Tongue (tissue), 2 donors: Measurements from ENCODE around the gene ELF1. TPM values are rescaled to one million over a fixed set of nuclear protein-coding genes. Genes with fewer than 3 reads are reported as not detected.
"Not testable (repeated sequence)": the region's sequence is repeated elsewhere in the genome, so short reads cannot be mapped to it uniquely, and the experiment has no call there.

Source experiments
- DNase-seq: peaks from one replicate; pipeline ENCODE4 v3.0.0-alpha.2; 2015
- total RNA-seq: library from RNA; depleted of rRNA; stranded (reverse); fragments of >200 nt; gene quantifications from one replicate; pipeline ENCODE4 v1.2.3, GENCODE V29; 2014

Gene ELF1
- total RNA-seq, 1 donor from 2014 or later, result 72.2 TPM

DNA sequence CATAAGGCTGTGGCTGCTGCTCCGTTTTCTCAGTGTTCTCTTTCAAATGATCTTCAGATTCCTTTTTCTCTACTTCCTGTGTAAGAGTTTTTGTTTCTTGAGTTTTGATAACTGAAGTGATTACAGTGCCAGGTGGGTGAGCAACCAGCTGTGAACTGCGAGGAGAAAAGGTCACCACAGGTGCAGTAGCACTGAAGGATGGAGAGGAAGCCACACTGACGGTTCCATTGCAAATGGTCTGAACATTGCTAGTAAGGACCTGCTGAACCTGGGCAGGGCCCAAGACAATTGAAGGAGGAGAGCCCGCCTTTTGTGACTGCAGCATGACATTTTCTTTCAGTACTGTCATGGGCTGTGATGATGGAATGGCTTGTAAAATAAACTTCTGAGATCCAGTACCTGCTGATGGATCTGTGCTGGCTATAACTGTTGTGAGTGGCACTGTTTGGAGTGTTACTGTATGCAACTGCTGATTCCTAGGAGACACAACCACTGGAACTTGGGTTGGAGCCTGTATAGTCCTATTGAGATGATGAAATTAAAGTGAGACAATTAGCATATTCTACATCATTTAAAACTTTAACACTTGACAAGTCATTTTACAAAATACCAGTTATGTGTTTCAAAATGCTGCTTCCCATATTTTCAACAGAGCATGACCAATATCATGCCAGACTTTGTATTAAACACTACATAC lies 85.5 kb downstream of the ELF1 start:
- DNase-seq, result no peak

GRCh38 chr13:40932252-40932651 lies 86.9 kb downstream of the ELF1 start:
- no peak for DNase-seq

DNA sequence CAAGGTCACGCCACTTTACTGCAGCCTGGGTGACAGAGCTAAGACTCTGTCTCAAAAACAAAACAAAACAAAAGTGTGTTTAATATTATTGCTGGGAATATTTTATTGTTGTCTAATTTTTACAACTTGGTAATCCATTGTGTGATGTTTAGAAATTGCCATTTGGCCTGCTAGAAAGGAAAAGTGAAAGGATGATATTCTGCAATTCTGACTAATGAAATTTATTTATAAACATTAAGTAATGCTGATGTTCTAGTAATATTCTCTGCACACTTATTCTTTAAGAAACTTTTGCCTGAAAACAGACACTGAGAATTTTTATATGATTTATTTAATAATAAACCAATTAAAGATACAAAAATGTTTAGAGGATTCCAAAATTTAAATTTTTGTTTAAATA lies 87.4 kb downstream of the ELF1 start:
- no peak for DNase-seq

GRCh38 chr13:40929883-40930282 lies 89.2 kb downstream of the ELF1 start:
- DNase-seq, result not testable (repeated sequence)

GRCh38 chr13:40928980-40929379 lies 90.1 kb downstream of the ELF1 start:
- DNase-seq, result no peak

DNA sequence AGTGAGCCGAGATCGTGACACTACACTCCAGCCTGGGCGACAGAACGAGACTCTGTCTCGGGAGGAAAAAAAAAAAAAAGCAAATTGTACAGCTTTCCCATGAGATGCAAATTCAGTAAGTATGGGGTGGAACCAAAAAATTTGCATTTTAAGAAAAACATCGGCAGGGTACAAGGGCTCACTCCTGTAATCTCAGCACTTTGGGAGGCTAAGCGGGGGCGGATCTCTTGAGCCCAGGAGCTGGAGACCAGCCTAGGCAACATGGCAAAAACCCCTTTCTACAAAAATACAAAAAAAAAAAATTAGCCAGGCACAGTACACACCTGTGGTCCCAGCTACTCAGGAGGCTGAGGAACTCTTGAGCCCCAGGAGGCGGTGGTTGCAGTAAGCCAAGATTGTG lies 91.2 kb downstream of the ELF1 start:
- no peak for DNase-seq

DNA sequence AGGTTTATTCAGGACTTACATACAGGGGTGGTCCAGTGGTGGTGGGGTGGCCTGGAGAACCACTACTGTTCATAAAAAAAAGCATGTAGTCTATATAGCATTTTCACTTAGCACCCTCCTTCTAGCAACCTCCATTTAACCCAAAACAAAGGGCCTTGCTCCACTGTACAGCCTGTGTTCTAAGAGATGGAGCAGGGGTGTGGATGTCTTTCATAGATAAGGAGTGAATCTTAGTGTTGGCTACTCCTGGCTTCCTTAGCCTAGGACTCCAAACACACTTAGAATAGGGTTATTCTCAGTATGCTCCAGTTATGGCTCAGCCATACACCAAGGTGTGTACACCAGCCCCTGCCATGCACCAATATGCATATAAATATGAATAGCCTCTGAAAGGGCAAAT lies 95.2 kb downstream of the ELF1 start:
- no peak for DNase-seq

DNA sequence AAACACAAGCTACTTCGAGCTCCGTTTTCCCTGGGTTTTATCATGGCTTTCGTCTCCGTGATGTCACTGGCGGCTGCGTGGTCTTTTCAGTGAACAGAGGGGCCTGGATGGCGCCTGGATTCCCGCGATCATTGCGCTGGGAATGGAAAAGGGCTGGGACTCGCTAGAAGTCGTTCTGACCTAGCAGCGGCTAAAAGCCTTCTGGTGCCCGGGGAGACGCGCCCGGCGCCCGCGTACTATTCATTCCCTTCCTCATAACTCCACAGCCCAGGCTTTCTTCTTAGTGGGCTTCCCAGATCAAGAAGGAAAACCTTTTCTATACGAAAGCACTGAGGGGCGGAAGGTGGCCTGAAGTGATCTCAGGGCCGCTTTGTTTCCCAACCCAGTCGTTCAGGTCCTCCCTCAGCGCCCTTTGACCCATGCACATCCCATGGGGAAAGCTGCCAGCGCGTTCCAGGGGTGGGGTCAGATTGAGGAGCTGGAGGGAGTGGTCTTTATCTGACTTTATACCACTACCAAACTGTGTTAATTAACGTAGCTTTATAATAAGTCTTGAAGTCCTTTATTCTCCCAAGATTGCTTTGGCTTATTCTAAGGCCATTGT lies 96.6 kb downstream of the ELF1 start:
- DNase-seq, result peak; percentile 18

- no peak for DNase-seq
Measured at GRCh38 chr13:40920826-40921225, 98.3 kb downstream of the ELF1 start.

GRCh38 chr13:40919901-40920300 lies 99.2 kb downstream of the ELF1 start:
- DNase-seq, result not testable (repeated sequence)

GRCh38 chr13:40916207-40916998 lies 102.7 kb downstream of the ELF1 start:
- DNase-seq, result no peak

- DNase-seq, result not testable (repeated sequence)
Measured at GRCh38 chr13:40914863-40915262, 104.3 kb downstream of the ELF1 start.

GRCh38 chr13:40911341-40911740 lies 107.8 kb downstream of the ELF1 start:
- DNase-seq, result no peak

DNA sequence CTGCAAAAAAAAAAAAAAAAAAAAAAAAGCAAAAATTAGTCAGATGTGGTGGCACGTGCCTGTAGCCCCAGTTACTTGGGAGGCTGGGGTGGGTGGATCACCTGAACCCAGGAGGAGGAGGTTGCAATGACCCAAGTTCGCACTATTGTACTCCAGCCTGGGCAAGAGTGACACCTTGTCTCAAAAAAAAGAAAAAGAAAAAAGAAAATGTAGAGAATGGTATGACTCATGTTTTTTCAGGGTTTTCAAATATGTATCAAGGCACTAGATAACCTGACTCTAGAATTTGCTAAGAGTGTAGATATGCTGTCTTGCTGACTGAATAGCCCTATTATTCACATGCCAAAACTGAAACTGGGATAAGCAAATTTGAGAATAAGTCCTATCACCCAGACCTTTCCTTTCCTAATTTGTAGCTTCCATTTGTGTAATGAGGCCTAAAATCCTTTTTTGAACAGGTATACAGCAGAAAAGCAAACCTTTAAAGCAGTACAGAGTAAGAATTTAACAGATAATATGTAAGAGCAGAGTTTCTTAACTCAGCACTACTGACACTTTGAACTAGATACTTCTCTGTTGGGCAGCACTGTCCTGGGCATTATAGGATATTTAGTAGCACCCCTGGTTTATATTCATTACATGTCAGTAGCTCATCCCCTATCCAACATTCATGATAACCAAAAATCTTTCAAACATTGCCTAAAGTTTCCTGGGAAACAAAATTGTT lies 108.6 kb downstream of the ELF1 start:
- DNase-seq, result no peak

- DNase-seq, result not testable (repeated sequence)
Measured at GRCh38 chr13:40909541-40910200, 109.4 kb downstream of the ELF1 start.

DNA sequence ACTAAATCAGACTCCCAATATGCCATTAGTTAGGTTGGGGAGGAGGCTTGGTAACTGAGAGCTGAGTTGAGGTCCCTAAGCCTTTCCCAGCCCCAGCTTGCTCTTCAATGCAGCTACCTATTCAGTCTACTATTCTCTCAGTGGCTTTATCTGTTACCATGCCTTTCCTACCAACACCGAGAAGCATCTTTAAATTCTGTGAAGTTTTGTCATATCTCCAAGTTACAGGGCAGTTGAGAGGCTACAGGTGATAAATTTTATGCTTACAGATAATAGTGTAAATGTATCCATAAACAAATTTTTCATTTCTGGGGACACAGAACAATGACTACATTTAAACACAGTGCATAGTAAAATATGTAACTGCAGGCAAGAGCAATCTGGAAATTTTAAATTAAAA lies 110.6 kb downstream of the ELF1 start:
- no peak for DNase-seq

GRCh38 chr13:40901032-40901431 lies 118.1 kb downstream of the ELF1 start:
- not testable (repeated sequence) for DNase-seq

GRCh38 chr13:40900568-40900967 lies 118.5 kb downstream of the ELF1 start:
- not testable (repeated sequence) for DNase-seq

DNA sequence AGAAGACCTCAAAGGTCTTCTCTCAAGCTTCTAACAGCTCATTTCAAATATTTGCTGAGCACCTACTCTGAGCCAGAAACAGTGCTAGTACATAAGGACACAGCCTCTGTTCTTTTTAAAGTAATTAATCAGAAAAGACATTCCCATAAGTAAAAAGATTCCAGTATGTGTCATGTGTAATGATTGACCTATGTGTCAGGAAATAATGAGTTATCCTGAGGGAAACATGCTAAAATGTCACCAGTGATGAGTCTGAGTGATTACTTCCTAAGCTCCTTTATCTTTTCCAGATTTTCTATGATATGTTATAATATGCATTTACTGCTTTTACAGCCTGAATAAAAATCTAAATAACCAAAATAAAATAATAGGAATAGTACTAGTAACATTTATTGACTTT lies 122.1 kb downstream of the ELF1 start:
- no peak for DNase-seq

DNA sequence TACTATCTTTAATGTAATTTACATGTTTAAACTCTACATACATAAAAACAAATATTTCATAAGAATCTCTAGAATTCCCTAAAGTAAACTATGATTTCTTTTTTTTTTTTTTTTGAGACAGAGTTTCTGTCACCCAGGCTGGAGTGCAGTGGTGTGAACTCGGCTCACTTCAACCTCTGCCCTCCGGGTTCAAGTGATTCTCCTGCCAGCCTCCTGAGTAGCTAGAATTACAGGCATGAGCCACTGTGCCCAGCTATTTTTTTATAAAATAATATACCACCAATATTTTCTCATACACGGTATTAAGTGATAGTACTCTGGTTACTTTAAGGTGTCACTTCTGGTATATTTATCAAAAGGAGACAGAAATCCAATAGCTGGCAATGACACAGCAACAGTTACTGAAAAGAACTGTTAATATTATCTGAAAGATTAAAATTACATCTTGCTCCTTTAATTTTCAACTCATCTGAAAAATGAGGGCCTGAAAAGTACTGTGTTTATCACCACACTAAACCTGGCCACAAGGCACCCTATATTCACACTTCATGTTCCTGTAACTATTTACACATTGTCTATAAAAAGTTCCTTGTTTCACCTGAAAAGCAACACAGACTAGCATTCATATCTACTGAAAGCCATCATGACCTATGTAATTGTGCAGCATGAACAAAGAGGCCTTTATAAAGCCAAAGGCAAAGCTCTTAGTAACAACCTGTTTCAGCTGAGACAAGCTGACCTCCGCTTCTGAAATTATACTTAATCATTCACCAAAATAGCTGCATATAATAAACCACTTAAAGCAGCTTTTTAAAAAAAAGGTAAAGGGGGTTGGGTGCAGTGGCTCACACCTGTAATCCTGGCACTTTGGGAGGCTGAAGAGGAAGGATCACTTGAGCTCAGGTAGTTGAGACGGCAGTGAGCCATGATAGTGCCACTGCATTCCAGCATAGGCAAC lies 123.6 kb downstream of the ELF1 start:
- DNase-seq, result no peak

DNA sequence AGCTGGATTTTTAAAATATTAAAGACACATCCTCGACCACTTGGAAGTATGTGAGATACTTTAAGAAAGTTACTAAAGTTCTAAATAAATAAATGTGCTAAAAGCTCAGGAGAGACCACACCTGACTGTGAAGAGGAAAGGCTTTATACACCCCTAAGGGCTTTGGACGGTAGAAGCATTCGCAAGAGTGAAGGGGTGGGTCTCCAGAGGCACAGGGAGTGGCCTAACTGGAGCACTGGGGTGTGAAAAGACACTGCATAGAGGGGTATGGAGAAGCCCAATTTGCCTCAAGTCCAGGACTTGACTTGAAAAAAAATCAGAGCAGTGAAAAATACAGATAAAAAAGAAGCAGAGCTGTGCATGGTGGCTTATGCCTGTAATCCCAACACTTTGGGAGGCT lies 125.5 kb downstream of the ELF1 start:
- DNase-seq, result not testable (repeated sequence)
